Tibial nerve (tissue), 4 donors: ENCODE measurements around the gene DACT3. TPM values are rescaled to one million over a fixed set of nuclear protein-coding genes. Genes with fewer than 3 reads are reported as not detected.

ENCODE experiments used
- DNase-seq, 2 donors: peaks; one replicate each; pipeline ENCODE4 v3.0.0-alpha.2; 2019; ENCODE audit warnings: low spot score in 2 of 2
- H3K27ac ChIP-seq, 4 donors: fragments of 200-600 bp; sonication (generic) in 3 of 4; one replicate each; pipeline ENCODE4 v1.5.1; 2017 to 2019; ENCODE audit warnings: mild to moderate bottlenecking in 1 of 4
- H3K27me3 ChIP-seq, 2 donors: fragments of 200-600 bp; sonication (generic) in 1 of 2; one replicate each; pipeline versions ENCODE4 v1.5.1 to v1.6.0; 2017 to 2019
- H3K36me3 ChIP-seq, 3 donors: fragments of 200-600 bp; sonication (generic); one replicate each; pipeline ENCODE4 v1.5.1; 2018 to 2019
- H3K4me1 ChIP-seq, 4 donors: fragments of 200-600 bp; sonication (generic) in 3 of 4; one replicate each; pipeline ENCODE4 v1.5.1; 2017 to 2019
- H3K4me3 ChIP-seq, 4 donors: fragments of 200-600 bp; sonication (generic) in 3 of 4; one replicate each; pipeline ENCODE4 v1.5.1; 2017 to 2019; ENCODE audit warnings: mild to moderate bottlenecking in 1 of 4, moderate library complexity in 1 of 4
- H3K9me3 ChIP-seq, 4 donors: fragments of 200-600 bp; sonication (generic) in 3 of 4; one replicate each; pipeline ENCODE4 v1.5.1; 2017 to 2019
- CTCF ChIP-seq, 5 experiments: fragments of 200-600 bp in 3 of 5; fragments of 450-650 bp in 2 of 5; sonication (generic) in 3 of 5; IDR thresholded peaks; one replicate each; pipeline ENCODE4 v1.5.1; 2016 to 2019; ENCODE audit warnings: antibody characterized with exemption in 5 of 5, mild to moderate bottlenecking in 3 of 5, moderate library complexity in 2 of 5
- EP300 ChIP-seq, 2 donors: sonication (generic); formaldehyde crosslinking; IDR thresholded peaks; one replicate each; pipeline ENCODE4 v1.6.1; 2017; ENCODE audit warnings: antibody characterized with exemption in 2 of 2, mild to moderate bottlenecking in 1 of 2
- POLR2A ChIP-seq, 2 donors: fragments of 450-650 bp; IDR thresholded peaks; one replicate each; pipeline ENCODE4 v1.6.1; 2017; ENCODE audit warnings: antibody characterized with exemption in 2 of 2, mild to moderate bottlenecking in 2 of 2, moderate library complexity in 2 of 2
- WGBS, 2 donors: methylation state at CpG; one replicate each; pipeline ENCODE4 v1.1.5; 2018; 5-methylcytosine and 5-hydroxymethylcytosine counted together
- total RNA-seq, 4 donors: library from RNA; depleted of rRNA; stranded (reverse); fragments of >200 nt; gene quantifications; one replicate each; pipeline ENCODE4 v1.1.0, GENCODE V29; 2016

The DACT3 gene
- total RNA-seq, 4 donors from 2014 or later, result 7.1 to 11.7 (median 8.2) TPM

- H3K9me3 ChIP-seq, result no peaks in the 10 kb centered on the region
- H3K27ac ChIP-seq, result no peak overlapping the region
- peaks cover 3 to 94% (median 48%) of the 10 kb centered on the region in 3 donors for H3K36me3 ChIP-seq
- no peak for TF ChIP-seq POLR2A (IDR thresholded peaks at IDR 0.05)
- no peak for TF ChIP-seq CTCF (IDR thresholded peaks at IDR 0.05)
- no peak for TF ChIP-seq EP300 (IDR thresholded peaks at IDR 0.05)
- H3K4me3 ChIP-seq, result no peak overlapping the region
- no peaks in the 10 kb centered on the region for H3K27me3 ChIP-seq
- H3K4me1 ChIP-seq, result peaks cover 0 to 13% (median 0%) of the 10 kb centered on the region in 4 donors
- DNase-seq, result no peak
- WGBS, 2 donors, result 95 to 98% methylated on average over 4 of the region's 4 CpGs
These were observed 32.1 kb upstream of the DACT3 start for GRCh38 chr19:46692918-46693722.

DNA sequence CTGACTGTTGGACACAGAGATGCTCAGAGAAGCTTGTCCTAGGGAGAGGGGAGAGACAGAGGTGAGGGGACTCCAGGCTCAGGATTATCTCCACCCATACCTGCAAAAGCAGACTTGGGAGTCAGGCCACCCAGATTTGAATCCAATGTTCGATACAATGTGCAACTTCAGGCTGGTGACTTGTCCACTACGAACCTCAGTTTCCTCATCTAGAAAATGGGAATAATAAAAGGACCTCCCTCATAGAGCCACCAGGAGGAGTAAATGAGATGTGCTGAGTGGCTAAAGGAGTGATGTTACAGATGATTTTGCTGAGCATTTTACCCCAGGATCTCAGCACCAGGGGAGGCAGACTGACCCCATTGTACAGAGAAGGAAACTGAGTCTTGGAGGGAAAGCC is 31.0 kb upstream of the DACT3 start:
- WGBS, 2 donors, result 95 to 97% methylated on average over 2 of the region's 2 CpGs
- Histone ChIP-seq H3K4me1 (peaks cover 0 to 2% (median 0%) of the 10 kb centered on the region in 4 donors), H3K27me3 (no peaks in the 10 kb centered on the region), H3K4me3 (no peak overlapping the region), H3K36me3 (peaks cover 3 to 100% (median 59%) of the 10 kb centered on the region in 3 donors), H3K9me3 (no peaks in the 10 kb centered on the region), H3K27ac (no peak overlapping the region)
- TF ChIP-seq EP300 (IDR thresholded peaks at IDR 0.05) (no peak), CTCF (IDR thresholded peaks at IDR 0.05) (no peak), POLR2A (IDR thresholded peaks at IDR 0.05) (no peak)
- no peak for DNase-seq

GRCh38 chr19:46691104-46691503 is 30.1 kb upstream of the DACT3 start:
- no peaks in the 10 kb centered on the region for H3K9me3 ChIP-seq
- no peak for DNase-seq
- H3K4me3 ChIP-seq, result no peak overlapping the region
- H3K27ac ChIP-seq, result no peak overlapping the region
- TF ChIP-seq CTCF (IDR thresholded peaks at IDR 0.05) (no peak), EP300 (IDR thresholded peaks at IDR 0.05) (no peak), POLR2A (IDR thresholded peaks at IDR 0.05) (no peak)
- peaks cover 3 to 100% (median 60%) of the 10 kb centered on the region in 3 donors for H3K36me3 ChIP-seq
- H3K27me3 ChIP-seq, result no peaks in the 10 kb centered on the region
- 48 to 100% methylated on average over 1 to 2 of the region's 2 CpGs for whole genome bisulfite sequencing, 2 donors
- no peaks in the 10 kb centered on the region for H3K4me1 ChIP-seq

- Histone ChIP-seq H3K4me3 (no peak overlapping the region), H3K36me3 (peaks cover 3 to 100% (median 47%) of the 10 kb centered on the region in 3 donors), H3K9me3 (no peaks in the 10 kb centered on the region), H3K27ac (no peak overlapping the region), H3K4me1 (no peaks in the 10 kb centered on the region), H3K27me3 (no peaks in the 10 kb centered on the region)
- no peak for DNase-seq
- TF ChIP-seq EP300 (IDR thresholded peaks at IDR 0.05) (no peak), POLR2A (IDR thresholded peaks at IDR 0.05) (no peak), CTCF (IDR thresholded peaks at IDR 0.05) (no peak)
- WGBS, 2 donors, result 94 to 96% methylated on average over 14 of the region's 14 CpGs
These were observed 28.4 kb upstream of the DACT3 start for GRCh38 chr19:46689358-46689757.

DNA sequence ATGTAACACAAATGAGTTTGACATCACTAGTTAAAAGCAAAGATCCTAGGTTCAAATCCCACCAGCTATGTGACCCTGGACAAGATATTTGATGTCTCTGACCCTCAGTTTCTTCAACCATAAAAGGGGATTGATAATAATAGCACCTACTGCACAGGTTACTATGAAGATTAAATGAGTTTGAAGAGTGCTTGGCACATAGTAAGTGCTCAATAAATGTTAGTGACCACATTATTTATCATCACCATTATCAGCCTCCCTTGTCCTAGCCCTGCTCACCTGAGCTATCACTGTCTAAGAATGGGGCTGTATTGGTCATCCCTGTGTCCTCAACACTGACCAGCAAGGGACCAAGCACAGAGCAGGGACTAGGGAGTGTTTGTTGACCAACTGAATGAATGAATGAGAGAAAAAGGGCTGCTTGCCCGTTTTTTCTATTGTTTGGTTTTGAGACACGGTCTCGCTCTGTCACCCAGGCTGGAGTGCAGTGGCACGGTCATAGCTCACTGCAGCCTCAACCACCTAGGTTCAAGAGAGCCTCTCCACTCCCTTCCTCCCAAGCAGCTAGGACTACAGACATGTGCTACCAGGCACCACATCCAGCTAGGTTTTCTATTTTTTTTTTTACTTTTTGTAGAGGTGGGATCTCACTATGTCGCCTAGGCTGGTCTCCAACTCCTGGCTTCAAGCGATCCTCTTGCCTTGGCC is 26.6 kb upstream of the DACT3 start:
- WGBS, 2 donors, result 89 to 93% methylated on average over 6 of the region's 6 CpGs
- Histone ChIP-seq H3K4me3 (no peak overlapping the region), H3K27me3 (no peaks in the 10 kb centered on the region), H3K27ac (no peak overlapping the region), H3K4me1 (no peaks in the 10 kb centered on the region), H3K36me3 (peaks cover 3 to 100% (median 38%) of the 10 kb centered on the region in 3 donors), H3K9me3 (no peaks in the 10 kb centered on the region)
- no peak for DNase-seq
- TF ChIP-seq CTCF (IDR thresholded peaks at IDR 0.05) (no peak), POLR2A (IDR thresholded peaks at IDR 0.05) (no peak), EP300 (IDR thresholded peaks at IDR 0.05) (no peak)
